PC-3 (cell line): ENCODE results near the gene CARD11.

Experiments used
- CTCF ChIP-seq: fragments of 300-600 bp; sonication (generic); conservative IDR thresholded peaks from 2 replicates; pipeline ENCODE4 v1.5.1; 2017; ENCODE audit warnings: antibody characterized with exemption, low read depth, mild to moderate bottlenecking, low read length
- EZH2phosphoT487 ChIP-seq: fragments of 300-600 bp; sonication (generic); IDR thresholded peaks from 2 replicates; pipeline ENCODE4 v1.6.1; 2018; ENCODE audit warnings: mild to moderate bottlenecking, antibody characterized with exemption, low read length, borderline replicate concordance

DNA sequence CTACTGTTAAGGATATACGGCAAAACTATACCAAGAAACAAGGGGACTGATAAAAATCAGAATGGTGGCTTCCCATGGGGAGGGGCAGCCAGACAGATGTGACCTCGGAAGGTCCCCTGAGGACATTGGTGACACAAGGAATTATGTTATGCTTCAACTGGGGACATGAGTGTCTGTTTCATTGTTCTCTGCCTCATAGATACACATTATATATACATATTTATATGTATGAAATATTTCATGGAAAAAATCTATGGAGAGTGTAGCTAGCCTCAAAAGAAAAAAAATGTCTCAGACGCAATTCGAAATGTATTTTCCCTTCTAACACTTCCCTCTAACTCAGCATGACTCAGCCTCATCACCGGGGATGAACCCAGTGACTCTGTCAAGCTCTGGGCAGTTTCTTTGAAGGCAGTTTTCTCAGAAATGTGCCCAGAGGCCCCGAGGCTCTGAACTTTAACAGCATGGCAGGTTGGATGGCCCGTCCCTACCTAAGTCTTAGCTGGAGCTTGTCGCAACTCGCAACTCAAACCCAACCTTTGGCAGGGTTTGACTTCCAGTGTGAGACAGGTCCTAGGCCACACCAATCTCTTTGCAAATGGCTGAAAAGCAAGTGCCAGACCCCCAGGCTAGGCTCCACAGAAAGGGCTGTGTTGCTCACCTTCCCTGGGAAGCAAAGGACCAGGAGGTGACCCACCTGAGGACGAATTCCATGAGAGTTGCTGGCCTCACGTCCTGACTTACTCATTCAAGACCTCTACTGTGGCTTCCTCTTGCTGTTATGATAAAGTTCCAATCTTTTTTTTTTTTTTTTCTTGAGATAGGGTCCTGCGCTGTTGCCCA, 86.9 kb downstream of the CARD11 start:
- TF ChIP-seq CTCF (no peak), EZH2phosphoT487 (no peak)
